HG02973 (cell line): Measurements from ENCODE around the gene ATG7.
A peak's percentile ranks its signal among the peaks of the same experiment; 100 is the strongest.

ENCODE experiments used
- ATAC-seq: cut with Tn5 transposase; IDR thresholded peaks from one replicate; pipeline ENCODE4 v1.9.1; 2021; ENCODE audit warnings: moderate library complexity; ENCODE audit not compliant: unreplicated experiment

Gene ATG7

GRCh38 chr3:11271986-11272904, at the start of gene ATG7:
Gene ATG7, plus strand, starts transcription at chr3:11272397. Its CDS starts 26,299 bp downstream, at chr3:11298696.
- ATAC-seq: peak; percentile 95

- ATAC-seq: no peak
Observed at GRCh38 chr3:11224010-11224409, 48.2 kb upstream of the ATG7 start.

- ATAC-seq: no peak
Observed at GRCh38 chr3:11224870-11225229, 47.3 kb upstream of the ATG7 start.

- no peak for ATAC-seq
Observed at GRCh38 chr3:11226042-11226370, 46.2 kb upstream of the ATG7 start.

- ATAC-seq: no peak
Observed at GRCh38 chr3:11228041-11228440, 44.2 kb upstream of the ATG7 start.

GRCh38 chr3:11230125-11230524, 42.1 kb upstream of the ATG7 start:
- no peak for ATAC-seq

- no peak for ATAC-seq
Observed at GRCh38 chr3:11230832-11231231, 41.4 kb upstream of the ATG7 start.

- no peak for ATAC-seq
Observed at GRCh38 chr3:11235385-11235784, 36.8 kb upstream of the ATG7 start.

GRCh38 chr3:11236588-11237461, 35.4 kb upstream of the ATG7 start:
- peak; percentile 74 for ATAC-seq

GRCh38 chr3:11238060-11238459, 34.1 kb upstream of the ATG7 start:
- ATAC-seq: no peak

GRCh38 chr3:11238880-11239279, 33.3 kb upstream of the ATG7 start:
- no peak for ATAC-seq

- no peak for ATAC-seq
Observed at GRCh38 chr3:11239796-11240195, 32.4 kb upstream of the ATG7 start.

- ATAC-seq: no peak
Observed at GRCh38 chr3:11240496-11240895, 31.7 kb upstream of the ATG7 start.

- no peak for ATAC-seq
Observed at GRCh38 chr3:11244121-11244677, 28.0 kb upstream of the ATG7 start.

- ATAC-seq: no peak
Observed at GRCh38 chr3:11245276-11245675, 26.9 kb upstream of the ATG7 start.

GRCh38 chr3:11245827-11246662, 26.2 kb upstream of the ATG7 start:
- ATAC-seq: no peak

- no peak for ATAC-seq
Observed at GRCh38 chr3:11246663-11246970, 25.6 kb upstream of the ATG7 start.

- ATAC-seq: no peak
Observed at GRCh38 chr3:11247362-11247761, 24.8 kb upstream of the ATG7 start.

- no peak for ATAC-seq
Observed at GRCh38 chr3:11248596-11248995, 23.6 kb upstream of the ATG7 start.

GRCh38 chr3:11250902-11251806, 21.0 kb upstream of the ATG7 start:
- no peak for ATAC-seq
